Measurements from ENCODE around the gene PPFIBP2. TPM values are rescaled to one million over a fixed set of nuclear protein-coding genes. Genes with fewer than 3 reads are reported as not detected.

The PPFIBP2 gene
- total RNA-seq, 1 donor from 2014 or later: 3.9 TPM

DNA sequence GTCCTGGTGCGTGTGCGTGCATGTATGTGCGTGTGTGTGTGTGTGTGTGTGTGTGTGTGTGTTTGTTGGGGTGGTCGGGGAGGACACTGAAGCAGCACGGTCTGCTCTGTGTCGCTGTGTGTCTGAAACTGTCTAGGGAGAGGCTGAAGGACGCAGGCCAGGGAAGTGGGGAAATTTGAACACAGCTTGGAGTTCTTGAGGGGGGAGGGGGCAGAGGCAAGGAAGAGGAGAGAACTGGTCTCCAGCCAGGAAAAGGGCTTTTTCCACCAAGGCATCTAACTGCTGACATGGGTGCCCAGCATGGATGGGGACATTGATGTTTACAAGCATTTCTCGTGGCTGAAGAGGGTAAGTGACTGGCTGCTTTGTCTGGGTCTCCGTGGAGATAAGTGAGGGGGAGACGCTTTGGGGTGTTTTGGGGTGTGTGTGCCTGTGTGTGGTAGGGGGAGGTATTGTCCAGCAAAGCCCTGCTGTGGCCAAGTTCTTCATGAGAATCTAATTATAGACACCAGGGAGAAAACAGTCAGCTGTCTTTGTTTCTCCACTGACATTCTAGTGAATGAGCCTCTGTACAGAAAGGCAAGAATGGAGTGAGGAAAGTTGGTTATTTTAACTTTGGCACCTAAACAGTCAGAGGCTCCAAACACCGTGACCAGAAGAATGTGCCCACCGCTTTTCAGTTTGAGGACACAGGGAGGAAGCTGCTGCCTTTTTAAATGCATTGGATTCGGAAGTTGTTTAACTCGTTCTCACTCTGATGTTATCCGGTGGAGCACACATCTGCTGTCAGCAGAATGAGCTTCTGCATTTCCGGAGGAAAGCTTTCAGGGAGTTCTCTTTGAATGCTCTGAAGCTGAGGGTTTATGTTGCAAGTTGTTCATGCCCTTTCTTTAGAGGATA, 63.7 kb downstream of the PPFIBP2 start:
- no peak for DNase-seq (ENCODE audit: low read depth)

DNA sequence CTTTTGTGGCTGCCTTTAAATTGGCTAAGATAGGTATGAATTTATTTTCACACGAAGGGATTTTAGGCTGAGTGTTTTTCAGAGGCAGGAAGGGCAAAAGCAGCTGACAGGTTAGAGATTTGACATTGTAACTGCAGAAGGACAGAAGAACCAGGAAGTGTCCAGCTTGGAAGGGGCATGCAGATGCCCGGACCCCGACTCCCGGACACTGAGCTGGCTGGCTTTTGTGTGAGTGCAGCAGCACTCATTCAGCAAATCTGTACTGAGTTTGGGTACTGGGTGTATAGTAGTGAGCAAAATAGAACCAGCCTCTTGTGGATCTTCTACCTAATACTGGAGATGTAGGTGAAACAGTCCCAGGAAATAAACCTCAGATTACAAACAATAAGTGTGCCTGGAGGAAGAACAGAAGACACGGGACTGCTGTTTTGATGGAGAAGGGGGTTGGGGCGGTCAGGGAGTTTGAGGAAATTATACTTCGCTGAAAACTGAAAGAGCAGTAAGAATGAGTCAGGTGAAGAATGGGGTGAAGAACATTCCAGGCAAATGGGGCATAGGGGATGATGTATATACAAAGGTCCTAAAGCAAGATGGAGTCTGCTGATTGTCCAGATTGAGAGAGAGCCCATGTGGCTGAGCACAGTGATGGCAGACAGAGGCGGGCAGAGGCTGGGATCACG, 64.6 kb downstream of the PPFIBP2 start:
- no peak for DNase-seq (ENCODE audit: low read depth)

DNA sequence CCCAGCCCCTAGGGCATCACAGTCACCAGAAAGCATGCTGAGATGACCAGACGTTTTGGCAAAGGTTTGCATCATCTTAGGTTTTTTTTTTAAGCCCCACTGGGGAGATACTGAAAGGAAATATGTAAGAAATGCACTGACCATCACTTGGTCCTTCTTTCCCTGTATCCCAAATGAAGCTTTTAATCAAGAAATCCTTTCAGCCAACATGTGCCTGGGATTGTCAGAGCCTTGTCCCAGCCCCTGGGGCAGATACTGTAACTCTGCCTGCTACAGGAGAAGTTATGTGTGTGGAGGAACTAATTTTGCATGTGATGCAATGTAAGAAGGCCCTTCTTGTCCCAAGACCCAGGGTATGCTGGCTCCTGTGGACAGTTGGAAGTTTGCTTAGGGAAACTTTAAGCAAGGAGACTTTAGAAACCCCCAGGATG, 65.6 kb downstream of the PPFIBP2 start:
- DNase-seq (ENCODE audit: low read depth): no peak

DNA sequence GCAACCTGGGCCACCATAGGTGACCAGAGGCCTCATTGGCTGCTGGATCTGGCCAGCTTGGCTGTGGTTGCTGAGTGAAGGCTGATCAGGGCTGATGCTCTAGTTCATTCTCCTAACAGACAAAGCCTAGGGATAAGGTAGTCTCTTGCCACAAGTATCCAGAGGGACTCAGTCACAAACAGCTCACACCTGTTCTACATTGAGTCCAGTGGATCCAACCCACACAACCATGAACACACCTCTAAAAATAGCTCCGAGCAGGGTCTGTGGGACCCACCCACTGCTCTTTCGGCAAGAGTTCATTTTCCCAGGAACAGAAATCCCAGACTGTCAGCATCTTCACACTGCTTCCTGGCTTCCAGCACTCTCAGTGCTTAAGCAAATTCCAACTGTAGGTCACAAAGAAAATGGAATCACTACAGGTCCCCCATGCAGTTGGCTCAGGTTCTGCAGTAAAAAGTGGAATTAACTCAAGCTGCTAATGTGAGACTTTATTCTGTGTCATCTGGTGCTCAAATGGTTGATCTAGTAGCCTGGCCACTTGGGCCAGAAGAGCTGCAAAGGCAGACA, 67.3 kb downstream of the PPFIBP2 start:
- no peak for DNase-seq (ENCODE audit: low read depth)

DNA sequence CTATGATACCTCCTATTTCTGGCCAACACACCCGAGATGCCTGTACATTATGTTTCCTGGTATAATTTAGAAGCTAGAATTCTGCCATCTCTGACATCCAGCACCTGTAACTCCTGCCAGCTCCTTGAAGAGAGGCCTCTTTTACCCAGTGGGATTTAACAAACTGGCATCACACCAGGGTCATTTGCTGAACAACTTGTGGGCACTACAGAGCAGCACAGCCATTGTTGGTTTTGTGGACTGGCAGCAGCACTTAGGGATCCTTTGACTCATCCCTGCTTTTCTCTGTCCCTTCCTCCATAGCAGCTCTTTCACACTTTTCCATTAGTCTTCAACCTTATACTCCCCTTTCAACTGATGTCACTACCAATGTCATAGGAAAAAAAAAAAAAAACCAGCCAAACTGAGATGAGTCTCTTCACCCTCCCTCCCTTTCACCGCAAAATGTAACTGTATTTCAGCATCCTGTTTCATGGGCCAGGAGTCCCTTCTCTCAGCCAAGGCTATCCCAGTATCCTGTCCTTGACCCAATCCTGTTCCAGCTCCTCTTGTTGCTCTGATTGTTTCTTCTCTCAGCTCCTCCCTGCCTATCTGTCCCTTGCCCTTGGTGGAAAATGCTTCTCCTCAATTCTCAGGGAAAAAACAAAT, 68.7 kb downstream of the PPFIBP2 start:
- DNase-seq (ENCODE audit: low read depth): no peak

DNA sequence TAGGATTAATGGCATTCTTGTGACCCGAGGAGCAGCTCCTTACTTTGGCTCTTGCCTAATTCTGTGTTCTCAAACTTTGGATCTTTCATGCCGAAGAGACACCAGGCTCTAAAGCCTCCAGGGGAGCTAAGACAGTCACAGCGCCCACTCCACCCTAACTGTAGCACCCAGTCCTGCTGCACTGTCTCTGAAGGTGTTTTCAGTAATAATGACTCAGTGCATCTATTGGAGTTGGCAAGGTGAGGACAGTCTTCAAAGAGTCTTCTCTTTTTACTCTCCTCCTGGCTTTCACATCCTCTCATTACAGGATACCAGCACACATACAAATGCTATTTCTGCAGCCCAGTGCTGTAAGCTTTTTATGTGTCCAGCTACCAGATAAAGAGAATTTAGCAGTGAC, 69.4 kb downstream of the PPFIBP2 start:
- no peak for DNase-seq (ENCODE audit: low read depth)

DNA sequence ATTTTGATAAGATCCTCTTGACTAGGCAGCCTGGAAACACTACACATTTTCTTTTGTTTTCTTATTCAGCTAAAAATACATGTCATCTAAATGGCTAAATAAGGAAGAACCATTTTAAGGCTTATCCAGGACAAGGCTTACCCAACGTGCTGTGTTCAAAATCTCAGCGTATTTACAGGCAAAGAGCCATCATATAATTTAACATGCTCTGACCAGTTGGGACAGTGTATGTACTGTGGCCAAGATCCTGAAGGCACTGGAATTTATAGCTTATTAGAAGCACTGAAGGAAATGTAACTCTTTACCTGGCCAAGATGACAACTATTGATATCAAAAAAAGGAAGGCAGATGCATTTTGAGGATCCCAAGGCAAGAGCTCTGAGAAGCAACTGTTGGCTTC, 71.1 kb downstream of the PPFIBP2 start:
- no peak for DNase-seq (ENCODE audit: low read depth)

DNA sequence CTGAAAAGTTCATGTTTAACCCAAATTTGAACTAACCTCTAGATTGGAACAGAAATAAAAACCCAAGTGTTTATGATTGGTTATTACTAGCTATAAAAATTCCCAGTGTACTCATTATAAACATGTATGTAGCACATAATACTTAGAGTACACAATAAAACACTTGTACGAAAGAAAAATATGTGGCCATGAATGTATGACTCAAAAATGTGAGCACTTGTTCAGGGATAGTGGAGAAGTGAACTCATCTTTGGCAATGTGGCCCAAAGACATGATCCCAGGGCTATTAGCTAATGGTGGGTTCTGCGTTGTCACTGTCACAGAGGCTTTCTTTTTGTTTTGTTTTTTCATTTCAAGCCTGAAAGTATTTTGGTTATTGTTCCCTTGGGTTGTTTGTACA, 72.0 kb downstream of the PPFIBP2 start:
- DNase-seq (ENCODE audit: low read depth): no peak

DNA sequence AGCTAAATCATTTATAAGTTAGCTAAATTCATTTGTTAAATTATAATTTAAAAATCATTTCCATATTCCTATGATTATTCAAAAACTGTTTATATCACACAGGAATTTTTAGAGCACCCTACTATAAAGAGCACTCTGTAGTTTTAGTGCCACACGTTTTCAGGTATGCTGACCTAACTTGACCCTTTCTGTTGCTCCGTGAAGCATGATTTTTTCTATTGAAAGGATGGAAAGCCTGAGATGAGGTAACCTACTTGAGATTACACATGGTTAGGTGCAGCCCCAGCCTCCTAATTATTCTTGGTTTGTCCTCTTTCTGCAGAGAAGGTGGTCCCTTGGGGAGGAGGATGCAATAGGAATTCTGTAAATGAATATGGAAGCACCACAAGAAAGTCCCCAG, 72.6 kb downstream of the PPFIBP2 start:
- DNase-seq (ENCODE audit: low read depth): no peak

DNA sequence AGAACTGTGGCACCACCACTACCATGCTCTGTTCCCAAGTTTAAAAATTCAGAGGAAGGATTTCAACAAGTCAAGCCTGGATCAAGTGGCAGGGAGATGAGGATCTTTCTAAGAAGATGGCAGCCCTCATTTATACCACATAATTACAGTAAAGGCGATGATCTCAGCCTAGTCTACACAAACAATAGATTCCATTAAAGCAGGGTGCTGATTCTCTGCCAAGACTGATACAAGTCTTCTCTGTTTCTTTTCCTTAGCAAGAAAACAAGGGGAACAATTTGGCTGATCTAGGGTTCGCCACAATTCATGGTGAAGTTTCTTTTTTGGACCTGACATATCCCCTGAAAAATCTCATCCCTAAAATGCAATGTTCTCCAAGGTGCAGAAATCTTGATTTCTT, 73.9 kb downstream of the PPFIBP2 start:
- DNase-seq (ENCODE audit: low read depth): no peak

DNA sequence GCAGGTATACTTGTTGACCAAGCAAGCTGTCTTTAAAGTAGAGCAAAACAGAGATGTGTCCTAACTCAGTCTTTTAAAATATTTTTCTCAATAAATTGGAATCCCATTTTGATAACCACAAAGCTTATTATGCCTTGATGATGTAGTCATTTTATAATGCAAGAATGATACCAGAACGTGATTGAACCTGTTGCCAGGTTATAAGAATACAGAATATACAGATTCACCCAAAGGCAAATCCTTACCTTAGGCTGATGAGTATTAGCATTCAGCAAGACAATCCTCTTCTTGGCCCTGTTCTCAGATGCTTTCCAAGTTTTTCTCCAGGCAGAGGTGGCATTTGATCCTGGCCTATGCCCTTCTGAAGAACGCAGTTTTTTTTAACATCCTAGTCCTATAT, 76.1 kb downstream of the PPFIBP2 start:
- DNase-seq (ENCODE audit: low read depth): no peak

DNA sequence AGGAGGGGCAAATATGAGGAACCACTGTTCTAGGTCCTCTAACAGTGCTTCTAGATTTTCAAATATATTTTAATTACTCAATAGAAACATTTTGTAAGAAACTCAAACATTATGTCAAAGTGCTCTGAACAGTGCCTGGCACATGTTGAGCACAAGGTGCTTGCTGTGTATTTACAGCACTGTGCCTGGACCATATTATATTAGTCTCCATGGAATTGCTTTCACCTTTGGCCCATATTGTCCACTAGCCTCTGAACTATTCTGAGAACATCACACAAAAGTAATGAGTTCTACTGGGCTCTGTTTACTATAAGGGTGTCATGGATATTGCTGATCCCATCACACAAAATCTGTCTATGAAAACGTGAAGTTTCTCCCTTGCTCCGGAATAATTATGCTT, 76.7 kb downstream of the PPFIBP2 start:
- no peak for DNase-seq (ENCODE audit: low read depth)

DNA sequence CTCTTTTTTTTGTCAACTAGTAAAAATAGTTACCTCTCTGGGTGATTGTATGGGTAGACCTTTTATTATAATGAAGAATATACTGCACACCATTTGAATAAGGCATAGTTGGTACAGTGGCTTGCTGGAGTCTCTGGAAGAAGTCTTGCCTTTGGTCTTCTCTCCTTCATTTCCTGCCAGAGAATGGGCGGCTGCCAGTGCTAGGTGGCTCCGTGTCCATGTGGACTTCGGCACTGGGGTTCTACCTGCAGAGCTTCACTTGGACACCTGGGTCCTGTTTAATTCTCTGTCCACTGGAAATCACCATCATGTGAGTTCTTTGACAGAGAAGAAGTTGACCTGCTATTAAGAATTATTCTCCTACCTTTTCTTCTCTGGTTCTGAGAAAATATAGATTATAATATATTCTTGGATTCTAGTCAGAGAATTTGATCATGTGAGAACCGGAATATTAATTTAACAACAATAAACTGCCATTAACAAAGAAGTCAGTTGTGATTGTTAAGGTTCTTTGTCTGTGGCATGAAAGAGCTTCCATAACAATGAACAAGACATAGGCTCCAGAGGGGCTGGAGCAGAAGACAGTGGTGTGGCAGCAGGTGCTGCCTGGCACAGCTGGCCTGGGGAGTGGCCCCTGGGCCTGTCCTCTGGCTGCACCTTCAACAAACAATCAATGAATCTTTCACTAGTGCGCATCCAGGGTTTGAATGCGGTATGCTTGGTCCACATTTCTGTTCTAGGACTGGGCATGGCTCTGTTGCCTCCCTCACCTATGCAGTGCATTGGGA, 77.5 kb downstream of the PPFIBP2 start:
- no peak for DNase-seq (ENCODE audit: low read depth)

DNA sequence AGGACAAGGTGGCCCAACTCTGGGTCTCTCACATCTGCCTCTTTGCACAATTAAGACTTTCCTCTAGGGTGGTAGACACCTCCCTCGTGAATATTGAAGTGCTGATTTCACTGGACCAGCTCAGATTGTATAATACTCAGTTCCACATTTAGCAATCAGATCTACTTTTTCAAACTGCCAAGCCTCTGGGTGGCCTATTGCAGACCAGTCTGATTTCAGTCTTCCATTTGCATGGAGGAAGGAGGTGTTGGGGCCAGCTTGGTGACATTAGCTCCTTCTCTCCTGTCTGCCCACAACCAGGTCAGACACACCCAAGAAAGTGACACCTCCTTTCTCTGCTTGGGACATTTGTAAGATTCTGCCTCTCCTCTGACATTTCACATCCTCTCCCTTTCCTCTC, 78.2 kb downstream of the PPFIBP2 start:
- no peak for DNase-seq (ENCODE audit: low read depth)

DNA sequence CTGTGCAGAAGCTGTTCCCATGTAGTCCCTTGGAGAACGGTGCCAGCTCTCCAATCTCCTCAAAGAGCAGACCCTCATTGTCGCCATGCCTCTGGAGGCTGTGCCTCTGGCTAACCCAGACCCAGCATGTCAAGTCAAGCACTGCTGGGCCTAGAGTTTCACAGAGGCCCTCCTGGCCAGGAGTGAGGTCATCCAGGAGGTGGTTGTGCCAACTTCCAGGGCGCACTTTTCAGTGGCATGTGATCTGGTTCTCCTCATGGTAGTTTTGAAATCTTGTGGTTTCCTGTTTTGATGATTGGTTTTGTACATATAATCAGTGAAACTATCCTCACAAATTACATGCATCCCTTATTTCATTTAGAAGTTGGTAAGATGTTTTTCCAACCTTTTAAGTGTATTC, 78.9 kb downstream of the PPFIBP2 start:
- DNase-seq (ENCODE audit: low read depth): peak; percentile 69

DNA sequence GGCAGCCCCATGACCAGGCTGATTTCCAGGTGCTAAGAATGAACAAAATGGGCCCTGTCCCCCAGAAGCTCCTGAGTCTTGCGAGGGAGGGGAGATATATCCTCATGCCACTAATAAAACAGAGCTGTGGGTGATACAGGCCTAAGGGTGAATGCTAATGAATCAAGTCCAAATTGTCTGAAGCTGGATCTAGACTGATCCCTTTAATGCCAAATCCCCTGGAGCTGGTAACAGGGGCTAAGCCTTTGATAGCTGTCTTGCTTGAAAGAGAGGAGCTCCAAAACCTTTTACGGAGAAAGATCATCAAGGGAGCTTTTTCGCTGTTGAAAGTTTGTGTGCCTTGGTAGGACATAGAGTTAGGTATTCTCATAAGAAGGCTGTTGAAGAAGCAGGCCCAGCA, 79.7 kb downstream of the PPFIBP2 start:
- no peak for DNase-seq (ENCODE audit: low read depth)

DNA sequence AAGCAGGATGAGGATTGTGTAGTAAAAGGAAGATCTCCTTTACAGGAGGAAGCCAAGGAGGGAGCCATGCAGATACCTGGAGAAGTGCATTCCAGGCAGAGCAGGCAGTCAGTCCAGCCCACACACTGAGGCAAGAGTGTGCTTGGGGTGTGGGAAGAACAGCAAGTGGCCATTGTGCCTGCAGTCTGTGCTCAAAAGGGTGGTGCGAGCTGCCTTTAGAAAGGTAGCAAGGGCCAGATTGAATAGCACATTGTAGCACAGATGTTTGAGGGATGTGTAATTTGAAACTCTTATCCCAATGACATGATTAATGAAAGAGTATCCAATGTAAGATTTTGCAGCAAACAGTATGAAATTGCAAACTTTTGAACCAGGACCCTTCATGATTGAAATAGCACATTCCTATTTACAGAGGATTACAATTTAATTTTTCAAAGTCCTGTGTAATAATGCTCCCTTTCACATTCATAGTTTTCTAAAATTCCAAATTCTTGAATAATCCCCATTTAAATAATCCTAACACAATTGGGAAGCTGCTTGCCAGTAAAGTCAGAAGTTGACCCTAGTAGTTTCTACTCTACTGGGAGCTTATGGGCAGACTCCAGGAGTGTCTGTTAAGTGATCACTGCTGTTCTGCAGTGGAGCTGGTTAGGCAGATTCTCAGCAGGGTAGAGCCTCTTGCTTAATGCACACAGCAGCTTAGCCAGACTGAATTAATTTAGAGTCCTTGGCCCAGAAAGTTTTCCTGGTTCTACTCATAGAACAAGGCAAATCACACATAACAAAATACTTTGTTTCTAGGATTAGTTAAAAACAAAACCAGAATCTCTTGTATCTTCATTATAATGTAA, 81.4 kb downstream of the PPFIBP2 start:
- DNase-seq (ENCODE audit: low read depth): peak; percentile 22

DNA sequence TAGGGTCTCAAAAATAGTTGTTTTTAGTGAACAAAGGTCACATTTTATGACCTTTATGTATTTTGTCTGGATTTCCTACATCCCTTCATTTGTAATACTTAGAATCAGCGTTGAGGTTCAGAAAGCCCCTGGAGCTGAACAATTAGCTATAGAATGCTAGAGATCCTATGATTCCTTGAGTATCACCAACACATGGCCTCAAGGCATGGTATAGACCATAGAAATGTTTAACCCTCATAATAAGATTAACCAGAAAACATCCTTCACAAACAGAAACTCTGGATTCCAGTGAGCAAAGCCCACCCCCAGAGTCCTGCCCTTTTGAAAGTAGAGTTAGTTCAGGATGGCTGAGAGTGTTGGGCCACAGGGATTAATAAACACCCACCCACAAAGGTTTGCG, 82.2 kb downstream of the PPFIBP2 start:
- no peak for DNase-seq (ENCODE audit: low read depth)

DNA sequence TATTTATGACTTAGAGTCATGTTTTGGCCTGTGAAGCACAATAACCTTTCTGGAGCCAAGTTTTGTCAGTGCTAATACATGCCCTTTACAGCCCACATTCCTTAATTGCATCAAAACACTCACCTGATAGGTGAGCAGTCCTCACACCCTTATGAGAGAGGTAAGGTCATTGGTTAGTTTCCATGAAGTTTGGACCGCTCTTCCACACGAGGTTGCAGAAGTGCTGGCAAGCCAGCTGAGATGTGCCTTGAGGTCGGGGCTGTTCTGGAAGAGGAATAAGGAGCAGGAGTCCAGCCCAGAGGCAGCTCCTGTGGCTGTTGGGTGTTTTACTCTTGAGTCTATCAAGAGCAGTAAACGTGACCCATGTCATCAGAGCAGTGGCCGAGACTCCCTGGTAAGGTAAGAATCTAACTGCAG, 83.2 kb downstream of the PPFIBP2 start:
- DNase-seq (ENCODE audit: low read depth): peak; percentile 28

DNA sequence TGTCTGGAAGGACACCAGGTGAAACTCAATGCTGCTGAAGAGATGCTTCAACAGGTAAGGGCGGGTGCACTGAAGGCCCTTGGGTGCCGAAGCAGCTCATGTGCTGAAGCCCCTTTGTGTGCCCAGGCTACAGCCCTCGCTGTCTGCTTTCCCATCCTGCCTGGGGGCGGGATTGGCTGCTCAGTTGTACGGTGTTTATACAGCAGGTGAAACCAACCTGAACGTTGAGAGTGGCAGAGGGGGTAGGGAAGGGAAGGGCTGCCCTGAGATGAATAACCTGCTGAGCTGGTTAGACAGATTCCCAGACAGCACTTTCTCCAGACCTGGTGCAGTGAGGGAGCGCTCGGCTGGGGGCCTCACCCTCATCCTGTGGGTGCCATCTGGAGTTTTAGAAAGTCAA, 83.8 kb downstream of the PPFIBP2 start:
- peak; percentile 61 for DNase-seq (ENCODE audit: low read depth)

DNA sequence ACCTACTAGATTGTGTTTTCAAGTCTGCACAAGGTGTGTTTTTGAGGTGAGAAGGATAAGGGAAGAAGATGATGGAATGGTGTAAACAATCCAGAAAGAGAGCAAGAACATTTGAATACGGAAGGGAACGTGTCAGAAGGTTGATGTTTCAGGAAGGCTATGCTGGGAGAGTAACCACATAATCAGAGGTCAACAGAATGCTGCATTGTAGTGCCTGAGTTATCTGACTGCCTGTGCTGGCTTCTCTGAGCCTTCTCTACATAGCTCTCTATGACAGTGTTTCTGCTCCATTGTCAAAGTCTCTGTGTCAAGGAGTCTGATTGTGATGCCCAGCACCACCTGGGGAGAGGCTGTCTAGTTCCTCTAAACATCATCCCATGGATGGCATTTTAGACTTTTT, 85.4 kb downstream of the PPFIBP2 start:
- peak; percentile 24 for DNase-seq (ENCODE audit: low read depth)

All from renal cortical epithelial cell (primary cell).